GM13976 (cell line): Measurements from ENCODE around the gene PRR30.

Source experiments
- DNase-seq: peaks from one replicate; pipeline ENCODE4 v3.0.0; 2012; ENCODE audit warnings: low spot score
- in situ Hi-C: fragments of 300-500 bp; cut with MboI; formaldehyde crosslinking; loops from one replicate; pipeline ENCODE4 v1.12.0; 2022; ENCODE audit warnings: low sequenced_read_pairs, mixed read lengths, inconsistent platforms; ENCODE audit not compliant: unreplicated experiment
- TF ChIP-seq, protein P1 (sequence below): IDR thresholded peaks from 2 replicates; pipeline ENCODE4 v1.5.1; 2012; ENCODE audit warnings: borderline replicate concordance, mild to moderate bottlenecking; ENCODE audit not compliant: insufficient read depth; ENCODE audit errors: extremely low read depth, missing control alignments, control extremely low read depth

PRR30 gene

DNA sequence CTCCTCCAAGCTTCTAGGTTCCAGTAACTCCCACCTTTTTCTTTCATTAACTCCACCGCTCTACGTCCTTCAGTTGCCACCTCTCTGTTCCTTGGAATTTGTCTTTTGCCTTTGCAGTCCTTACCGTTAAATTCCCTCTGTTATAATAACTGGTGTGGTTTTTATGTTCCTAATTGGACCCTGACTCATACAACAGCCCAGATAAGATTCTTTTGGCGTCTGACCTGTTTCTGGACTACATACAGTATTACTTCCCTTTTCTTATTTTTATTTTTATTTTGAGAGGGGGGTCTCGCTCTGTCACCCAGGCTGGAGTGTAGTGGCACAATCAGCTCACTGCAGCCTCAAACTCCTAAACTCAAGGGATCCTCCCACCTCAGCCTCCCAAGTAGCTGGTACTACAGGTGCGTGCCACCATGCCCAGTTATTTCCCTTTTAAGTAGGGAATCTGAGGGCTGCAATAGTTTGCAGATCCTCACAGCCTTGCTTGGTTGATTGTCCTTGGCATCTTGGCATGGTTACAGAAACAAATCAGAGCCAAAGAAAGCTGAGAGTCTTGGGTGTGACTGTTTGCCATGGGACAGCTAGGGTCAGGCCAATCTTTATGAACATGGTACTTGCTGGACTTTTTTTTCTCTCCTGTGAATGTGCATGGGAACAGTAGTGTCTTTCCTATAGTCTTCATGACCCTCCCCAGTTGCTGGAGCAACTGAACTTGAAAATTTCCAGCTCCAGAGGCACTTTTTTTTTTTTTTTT is 31.5 kb upstream of the PRR30 start:
- in situ Hi-C loops, result no loop called here
- no peak for DNase-seq
- TF ChIP-seq, protein P1, sequence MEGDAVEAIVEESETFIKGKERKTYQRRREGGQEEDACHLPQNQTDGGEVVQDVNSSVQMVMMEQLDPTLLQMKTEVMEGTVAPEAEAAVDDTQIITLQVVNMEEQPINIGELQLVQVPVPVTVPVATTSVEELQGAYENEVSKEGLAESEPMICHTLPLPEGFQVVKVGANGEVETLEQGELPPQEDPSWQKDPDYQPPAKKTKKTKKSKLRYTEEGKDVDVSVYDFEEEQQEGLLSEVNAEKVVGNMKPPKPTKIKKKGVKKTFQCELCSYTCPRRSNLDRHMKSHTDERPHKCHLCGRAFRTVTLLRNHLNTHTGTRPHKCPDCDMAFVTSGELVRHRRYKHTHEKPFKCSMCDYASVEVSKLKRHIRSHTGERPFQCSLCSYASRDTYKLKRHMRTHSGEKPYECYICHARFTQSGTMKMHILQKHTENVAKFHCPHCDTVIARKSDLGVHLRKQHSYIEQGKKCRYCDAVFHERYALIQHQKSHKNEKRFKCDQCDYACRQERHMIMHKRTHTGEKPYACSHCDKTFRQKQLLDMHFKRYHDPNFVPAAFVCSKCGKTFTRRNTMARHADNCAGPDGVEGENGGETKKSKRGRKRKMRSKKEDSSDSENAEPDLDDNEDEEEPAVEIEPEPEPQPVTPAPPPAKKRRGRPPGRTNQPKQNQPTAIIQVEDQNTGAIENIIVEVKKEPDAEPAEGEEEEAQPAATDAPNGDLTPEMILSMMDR, result no peak

DNA sequence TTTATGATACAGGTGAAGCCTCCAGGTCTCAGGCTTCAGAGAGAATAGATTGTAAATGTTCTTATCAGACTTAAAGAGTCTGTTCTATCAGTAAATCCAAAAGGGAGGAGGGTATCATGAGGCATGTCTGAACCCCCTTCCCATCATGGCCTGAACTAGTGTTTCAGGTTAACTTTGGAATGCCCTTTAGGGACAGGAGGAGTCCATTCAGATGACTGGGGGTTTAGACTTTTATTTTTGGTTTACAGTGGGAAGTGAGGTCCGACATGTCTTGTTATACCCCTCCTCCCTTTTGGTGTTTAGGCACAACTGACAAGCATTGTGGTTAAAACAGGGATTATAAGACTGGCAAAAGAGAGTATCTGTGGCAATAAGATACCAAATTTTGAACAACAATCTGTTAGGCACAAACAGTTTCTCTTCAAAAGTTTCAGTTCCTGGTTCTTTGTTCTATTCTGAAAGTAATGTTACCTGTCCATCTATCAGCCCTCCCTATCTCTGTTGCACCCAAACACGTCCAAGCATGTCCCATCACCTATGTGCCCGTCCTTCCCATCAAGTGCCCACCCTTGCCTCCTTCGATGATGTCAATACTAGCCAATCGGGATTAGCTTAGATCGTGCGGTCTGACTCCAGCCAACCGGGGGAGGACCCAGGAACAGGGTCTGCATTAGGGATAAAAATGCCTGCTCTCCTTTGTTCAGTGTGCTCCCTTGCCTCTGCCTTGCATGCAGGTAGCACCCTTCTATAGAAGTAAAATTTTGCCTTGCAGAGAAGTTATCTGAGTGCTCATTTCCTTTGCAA is 26.0 kb upstream of the PRR30 start:
- TF ChIP-seq, protein P1, result no peak
- peak; percentile 34 for DNase-seq
- in situ Hi-C loops, result no loop called here

DNA sequence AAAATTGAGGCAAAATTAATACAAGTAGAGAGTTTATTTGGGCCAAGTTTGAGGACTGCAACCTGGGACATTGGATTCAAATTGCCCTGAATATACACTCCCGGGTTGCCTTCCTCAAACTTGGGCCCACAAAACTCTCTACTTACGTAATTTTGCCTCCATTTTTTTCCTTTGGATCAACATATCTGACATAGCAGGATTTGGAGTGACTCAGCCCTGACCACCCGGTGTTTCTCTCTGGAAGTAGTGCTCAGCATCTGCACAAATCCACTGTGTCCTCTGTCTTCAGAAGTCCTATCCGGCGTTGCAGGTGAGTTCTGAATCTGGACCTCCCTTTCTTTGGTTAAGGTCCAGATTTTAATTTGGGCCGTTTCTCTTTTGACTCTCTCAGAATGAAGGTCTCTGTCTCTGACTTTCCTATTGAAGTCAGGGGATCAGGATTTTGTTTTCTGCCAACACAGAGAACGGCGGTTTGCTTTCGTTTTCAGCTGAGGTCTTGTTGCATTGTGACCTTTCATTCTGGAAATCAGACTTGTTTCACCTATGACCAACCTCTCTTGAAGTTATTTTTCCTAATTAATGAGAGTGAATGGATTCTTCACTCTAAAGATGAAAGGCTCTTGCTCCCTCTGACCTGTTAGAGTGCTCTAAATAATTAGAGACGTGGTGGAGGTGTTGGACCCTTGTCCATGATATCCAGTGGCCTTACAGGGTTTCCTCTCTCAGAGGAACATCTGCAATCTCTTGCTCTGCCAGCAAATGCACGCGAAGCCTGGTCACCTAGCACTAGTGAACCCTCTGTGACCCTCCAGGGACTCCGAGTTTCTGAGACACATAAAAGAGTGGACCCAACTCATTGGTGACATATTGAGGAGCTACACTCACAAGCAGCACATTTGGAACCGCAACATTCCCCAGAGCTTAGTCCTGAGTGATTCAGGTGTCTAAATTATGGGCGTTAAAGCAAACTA is 23.2 kb upstream of the PRR30 start:
- TF ChIP-seq, protein P1, result no peak
- in situ Hi-C loops, result no loop called here
- no peak for DNase-seq

DNA sequence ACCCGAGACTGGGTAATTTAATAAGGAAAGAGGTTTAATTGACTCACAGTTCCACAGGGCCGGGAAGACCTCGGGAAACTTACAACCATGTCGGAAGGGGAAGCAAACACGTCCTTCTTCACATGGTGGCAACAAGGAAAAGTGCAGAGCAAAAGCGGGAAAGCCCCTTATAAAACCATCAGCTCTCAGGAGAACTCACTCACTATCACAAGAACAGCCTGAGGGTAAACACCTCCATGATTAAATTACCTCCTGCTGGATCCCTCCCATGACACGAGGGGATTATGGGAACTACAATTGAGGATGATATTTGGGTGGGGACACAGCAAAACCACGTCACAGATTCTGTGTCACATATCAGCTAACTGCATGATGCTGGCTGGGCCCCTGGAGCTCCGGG is 21.0 kb upstream of the PRR30 start:
- TF ChIP-seq, protein P1, result no peak
- in situ Hi-C loops, result no loop called here
- DNase-seq, result no peak

DNA sequence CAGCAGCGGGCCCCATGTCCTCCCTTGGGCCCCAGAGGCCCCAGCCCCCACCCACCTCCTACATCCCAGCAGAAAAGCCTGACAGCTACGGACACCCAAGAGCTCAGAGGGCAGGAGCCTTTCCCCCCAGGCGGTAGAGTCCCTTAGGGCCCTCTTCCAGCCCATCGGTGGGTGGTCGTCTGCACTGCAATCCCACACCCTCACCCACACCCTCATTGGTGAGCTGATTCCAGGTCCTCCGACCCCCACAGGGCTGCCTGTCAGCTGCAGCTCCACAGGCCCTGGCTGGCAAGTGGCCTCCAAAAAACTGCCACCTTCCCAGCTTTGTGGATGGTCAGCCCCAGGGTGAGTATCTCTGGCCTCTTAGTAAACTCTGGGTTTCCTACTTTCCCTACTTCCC is 20.1 kb upstream of the PRR30 start:
- no peak for DNase-seq
- TF ChIP-seq, protein P1, result no peak
- in situ Hi-C loops, result no loop called here

DNA sequence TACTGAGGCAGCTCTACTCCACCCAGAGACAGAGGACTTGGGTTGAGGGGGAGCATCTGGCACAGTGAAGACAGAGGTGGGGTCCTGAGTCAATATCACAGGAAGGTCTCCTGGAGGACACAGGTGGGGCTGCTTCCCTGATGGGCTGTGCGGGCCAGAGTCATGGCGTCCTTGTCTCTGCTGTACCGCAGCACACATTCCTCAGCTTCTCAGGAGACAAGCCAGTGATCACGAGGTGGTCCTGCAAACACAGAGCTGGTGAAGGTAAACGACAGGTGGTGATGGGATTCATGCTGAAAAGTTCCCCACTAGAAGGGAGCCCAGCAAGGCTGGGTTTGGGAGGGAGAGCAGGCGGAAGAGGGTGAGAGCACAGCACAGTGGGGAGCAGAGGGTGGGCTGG is 19.3 kb upstream of the PRR30 start:
- TF ChIP-seq, protein P1, result no peak
- DNase-seq, result no peak
- in situ Hi-C loops, result no loop called here
